ENCODE data around the gene BSG.

The BSG gene

DNA sequence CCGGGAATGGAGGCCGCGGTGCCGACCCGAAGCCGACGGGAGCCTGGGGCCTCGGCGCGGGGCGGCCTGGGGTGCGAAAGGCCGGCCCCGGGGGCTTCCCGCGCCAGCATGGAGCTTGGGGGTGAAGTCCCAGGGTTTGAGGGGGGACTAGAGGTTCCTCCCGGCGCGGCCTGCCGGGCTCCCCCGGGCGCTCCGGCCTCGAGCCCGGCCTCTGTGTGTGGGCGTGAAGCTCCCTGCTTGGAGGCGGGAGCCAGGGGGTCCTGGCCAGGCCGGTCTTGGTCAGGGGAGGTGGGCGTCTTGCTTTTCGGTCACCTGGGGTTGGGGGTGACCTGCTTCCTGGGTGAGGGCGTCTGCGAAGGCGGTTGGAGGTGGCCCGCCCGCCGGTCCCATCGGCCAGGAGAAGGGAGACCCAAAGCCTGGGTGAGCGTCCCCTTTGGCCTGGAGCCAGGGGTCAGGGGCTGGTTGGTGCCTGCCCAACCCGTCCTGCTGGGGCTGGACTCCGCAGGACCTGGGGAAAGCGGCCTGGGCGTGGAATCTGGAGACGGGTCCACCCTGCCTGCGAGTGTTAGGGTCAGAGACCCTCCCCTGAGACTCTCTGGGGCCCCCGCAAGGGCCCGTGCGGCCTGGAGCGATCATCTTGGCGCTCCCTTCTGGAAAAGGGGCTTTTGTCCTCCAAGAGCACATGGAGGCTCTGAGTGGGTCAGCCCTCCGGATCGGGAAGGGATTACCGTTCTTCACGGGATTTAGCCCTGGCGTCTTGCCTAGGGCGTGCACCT, 535 bp downstream of the BSG start:
- TF ChIP-seq, protein P1, sequence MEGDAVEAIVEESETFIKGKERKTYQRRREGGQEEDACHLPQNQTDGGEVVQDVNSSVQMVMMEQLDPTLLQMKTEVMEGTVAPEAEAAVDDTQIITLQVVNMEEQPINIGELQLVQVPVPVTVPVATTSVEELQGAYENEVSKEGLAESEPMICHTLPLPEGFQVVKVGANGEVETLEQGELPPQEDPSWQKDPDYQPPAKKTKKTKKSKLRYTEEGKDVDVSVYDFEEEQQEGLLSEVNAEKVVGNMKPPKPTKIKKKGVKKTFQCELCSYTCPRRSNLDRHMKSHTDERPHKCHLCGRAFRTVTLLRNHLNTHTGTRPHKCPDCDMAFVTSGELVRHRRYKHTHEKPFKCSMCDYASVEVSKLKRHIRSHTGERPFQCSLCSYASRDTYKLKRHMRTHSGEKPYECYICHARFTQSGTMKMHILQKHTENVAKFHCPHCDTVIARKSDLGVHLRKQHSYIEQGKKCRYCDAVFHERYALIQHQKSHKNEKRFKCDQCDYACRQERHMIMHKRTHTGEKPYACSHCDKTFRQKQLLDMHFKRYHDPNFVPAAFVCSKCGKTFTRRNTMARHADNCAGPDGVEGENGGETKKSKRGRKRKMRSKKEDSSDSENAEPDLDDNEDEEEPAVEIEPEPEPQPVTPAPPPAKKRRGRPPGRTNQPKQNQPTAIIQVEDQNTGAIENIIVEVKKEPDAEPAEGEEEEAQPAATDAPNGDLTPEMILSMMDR (IDR thresholded peaks at IDR 0.05; ENCODE audit: low read depth, low read length): no peak
- in situ Hi-C loops (cut with HindIII; ENCODE audit: low sequenced_read_pairs): no loop called here
- peak overlapping the region; percentile 74 for H3K4me3 ChIP-seq (ENCODE audit: low read depth, low read length)
- DNase-seq (ENCODE audit: low read depth, low spot score): peak; percentile 60

DNA sequence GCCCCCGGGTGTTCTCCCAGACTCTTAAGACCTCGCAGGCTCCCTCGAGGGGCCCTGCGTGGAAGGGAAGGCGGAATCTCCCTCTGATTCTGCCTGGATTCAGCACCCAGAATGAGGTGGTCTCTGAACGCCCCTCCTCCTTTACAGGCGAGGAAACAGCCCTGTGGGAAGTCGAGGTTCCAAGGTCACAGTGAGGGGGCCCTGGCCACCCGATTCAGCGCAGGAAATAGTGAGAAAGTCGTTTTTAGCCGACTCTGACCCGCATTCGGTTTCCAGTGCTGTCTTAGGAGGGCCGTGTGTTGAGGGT, 1.1 kb downstream of the BSG start:
- DNase-seq (ENCODE audit: low read depth, low spot score): no peak
- in situ Hi-C loops (cut with HindIII; ENCODE audit: low sequenced_read_pairs): no loop called here

DNA sequence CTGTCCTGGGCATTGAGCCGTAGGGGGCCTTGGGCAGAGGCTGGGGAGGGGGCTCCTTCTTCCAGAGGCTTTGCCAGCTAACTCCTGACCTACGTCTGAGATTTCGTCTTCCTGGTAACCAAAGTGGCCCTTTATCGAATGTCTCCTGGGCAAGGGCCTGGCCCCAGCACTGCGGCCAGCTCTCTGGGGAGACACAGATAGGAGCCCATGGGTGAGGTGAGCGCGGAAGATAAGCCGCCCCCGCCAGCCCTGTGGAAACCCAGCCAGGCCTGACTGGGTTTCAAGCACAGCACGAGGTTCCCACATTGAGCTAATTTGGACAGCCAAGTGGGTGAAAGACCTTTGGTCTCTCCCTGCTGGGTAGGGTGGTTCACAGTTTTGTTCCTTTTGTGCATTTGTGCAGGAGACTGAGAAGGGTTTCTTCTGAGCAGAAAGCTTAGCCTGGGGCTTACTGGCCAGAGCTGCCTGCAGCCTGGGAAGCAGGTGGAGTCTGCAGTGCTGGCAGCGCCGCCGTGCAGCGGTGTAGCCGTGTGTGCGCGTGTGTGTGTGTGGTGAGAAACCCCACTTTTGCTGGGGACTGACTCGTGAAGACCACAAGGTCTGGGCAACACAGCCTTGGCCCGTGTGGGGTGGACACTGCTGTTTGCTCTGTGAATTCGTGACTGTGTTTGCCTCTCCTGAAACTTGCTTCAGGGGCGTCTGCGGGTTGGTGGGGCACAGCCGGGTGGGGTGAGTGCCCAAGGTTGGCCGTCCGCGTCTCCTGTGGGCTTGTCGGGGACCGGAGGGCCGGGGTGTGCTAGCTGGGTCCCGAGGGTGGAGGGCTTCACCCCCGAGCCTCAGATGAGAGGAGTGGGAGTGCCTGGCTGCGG, 2.5 kb downstream of the BSG start:
- in situ Hi-C loops (cut with HindIII; ENCODE audit: low sequenced_read_pairs): no loop called here
- peak; percentile 44 for DNase-seq (ENCODE audit: low read depth, low spot score)
- peak overlapping the region; percentile 32 for H3K4me3 ChIP-seq (ENCODE audit: low read depth, low read length)
- TF ChIP-seq, protein P1 (IDR thresholded peaks at IDR 0.05; ENCODE audit: low read depth, low read length): no peak

More for the DNA sequence above, 1.1 kb downstream of the BSG start:
- TF ChIP-seq, protein P1 (IDR thresholded peaks at IDR 0.05; ENCODE audit: low read depth, low read length): no peak
- H3K4me3 ChIP-seq (ENCODE audit: low read depth, low read length): peak overlapping the region; percentile 74

DNA sequence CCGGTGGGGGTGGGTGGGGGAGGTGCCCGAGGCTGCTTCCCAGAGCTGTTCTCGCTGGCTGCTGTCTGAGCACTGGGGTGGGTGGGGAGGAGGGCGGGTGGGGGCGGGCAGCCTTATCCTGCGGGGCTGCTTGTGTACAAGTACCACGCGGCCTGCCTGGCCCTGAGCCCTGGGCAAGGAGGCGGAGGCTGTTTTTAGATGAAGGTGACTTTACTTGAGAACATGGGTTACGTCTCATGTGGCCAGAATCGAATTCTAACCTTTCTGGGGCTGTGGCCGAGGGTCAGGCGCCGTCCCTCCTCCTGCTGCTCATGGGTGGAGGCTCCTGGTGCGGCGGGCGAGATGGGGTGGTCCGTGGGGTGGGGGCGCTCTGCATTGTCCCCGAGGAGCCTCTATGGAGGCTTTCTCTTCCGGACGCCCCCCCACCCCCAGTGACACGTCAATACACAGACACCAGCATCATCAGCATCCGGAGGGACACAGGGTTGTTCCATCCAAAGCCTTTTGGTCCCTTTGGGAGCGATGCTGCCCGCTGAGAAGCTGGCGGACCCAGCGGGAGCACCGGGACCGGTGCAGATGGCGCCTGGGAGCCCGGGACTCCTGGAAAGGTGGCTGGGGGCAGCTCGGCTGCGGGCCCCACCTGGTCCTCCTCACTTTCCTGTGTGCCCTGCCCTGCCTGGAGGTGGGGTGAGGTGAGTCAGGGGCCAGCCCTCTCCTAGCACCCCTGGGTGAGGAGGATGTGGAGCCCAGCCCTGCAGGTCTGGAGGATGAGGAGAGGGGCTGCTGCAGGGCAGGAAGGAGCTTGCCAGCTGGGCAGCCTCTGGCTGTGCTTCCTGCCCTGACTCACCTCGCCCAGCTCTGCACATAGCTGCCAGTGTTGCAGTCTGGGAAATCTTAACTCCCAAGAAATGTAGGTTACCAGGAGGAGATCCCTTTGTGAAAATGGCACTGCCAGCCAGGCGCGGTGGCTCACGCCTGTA, 3.4 kb downstream of the BSG start:
- TF ChIP-seq, protein P1 (IDR thresholded peaks at IDR 0.05; ENCODE audit: low read depth, low read length): no peak
- peak; percentile 43 for DNase-seq (ENCODE audit: low read depth, low spot score)
- peak overlapping the region; percentile 32 for H3K4me3 ChIP-seq (ENCODE audit: low read depth, low read length)
- in situ Hi-C loops (cut with HindIII; ENCODE audit: low sequenced_read_pairs): no loop called here

DNA sequence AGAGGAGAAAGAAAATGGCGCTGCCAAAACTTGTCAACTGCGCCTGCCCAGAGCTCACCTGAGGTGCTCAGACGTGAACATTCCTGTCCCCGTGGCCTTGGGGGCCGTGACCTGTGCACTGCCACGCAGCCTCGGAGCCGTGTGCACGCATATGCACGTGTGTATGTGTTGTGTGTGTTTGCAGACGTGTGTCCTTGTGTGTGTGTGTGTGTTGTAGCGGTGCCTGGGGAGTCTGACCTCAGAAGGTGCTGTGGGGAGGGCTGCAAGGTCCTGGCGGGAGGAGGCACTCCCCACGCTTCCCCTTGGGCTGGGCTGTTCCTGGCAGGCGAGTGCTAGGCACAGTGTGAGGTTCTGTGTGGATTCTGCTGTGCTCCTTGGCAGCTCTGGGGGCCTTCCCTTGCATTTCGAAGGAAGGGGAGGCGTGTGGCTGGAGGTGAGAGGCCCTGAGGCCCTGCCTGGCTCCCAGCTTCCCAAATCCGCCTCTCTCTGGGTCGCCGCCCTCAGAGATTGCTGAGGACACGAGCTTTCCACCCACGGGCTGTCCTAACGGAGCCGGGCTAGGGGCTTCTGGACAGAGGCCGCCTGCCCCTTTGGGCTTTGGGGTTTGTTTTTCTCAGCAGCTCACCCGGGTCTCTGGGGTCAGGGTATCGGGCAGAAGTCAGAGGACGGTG, 4.5 kb downstream of the BSG start:
- no peak overlapping the region for H3K4me3 ChIP-seq (ENCODE audit: low read depth, low read length)

More for the DNA sequence above, 4.5 kb downstream of the BSG start:
- in situ Hi-C loops (cut with HindIII; ENCODE audit: low sequenced_read_pairs): no loop called here
- no peak for DNase-seq (ENCODE audit: low read depth, low spot score)
- TF ChIP-seq, protein P1 (IDR thresholded peaks at IDR 0.05; ENCODE audit: low read depth, low read length): no peak
